ENCODE results near the gene BEST4. TPM values are rescaled to one million over a fixed set of nuclear protein-coding genes. Genes with fewer than 3 reads are reported as not detected.
A peak's percentile ranks its signal among the peaks of the same experiment; 100 is the strongest.
"Not testable (repeated sequence)": the region's sequence is repeated elsewhere in the genome, so short reads cannot be mapped to it uniquely, and the experiment has no call there.

Gene BEST4
- total RNA-seq, 2 donors from 2014 or later, result 1.1 to 1.4 TPM

GRCh38 chr1:44802306-44803061 lies 14.5 kb upstream of the BEST4 start:
- peaks cover 19% of the 10 kb centered on the region for H3K36me3 Mint-ChIP-seq (ENCODE audit: low read depth)
- no peak for ATAC-seq
- no peak for DNase-seq
- peaks cover 52% of the 10 kb centered on the region for H3K4me1 Mint-ChIP-seq
- H3K27ac Mint-ChIP-seq, result peak overlapping the region; percentile 100
- peaks cover 3% of the 10 kb centered on the region for H3K9me3 ChIP-seq (ENCODE audit: control insufficient read depth, low read length, poor library complexity, severe bottlenecking)
- H3K27me3 Mint-ChIP-seq, result no peaks in the 10 kb centered on the region
- H3K4me3 Mint-ChIP-seq, result peak overlapping the region; percentile 99

GRCh38 chr1:44801491-44802305 lies 13.7 kb upstream of the BEST4 start:
- peak overlapping the region; percentile 99 for H3K4me3 Mint-ChIP-seq
- H3K36me3 Mint-ChIP-seq (ENCODE audit: low read depth), result peaks cover 15% of the 10 kb centered on the region
- DNase-seq, result no peak

GRCh38 chr1:44799770-44800584 lies 12.0 kb upstream of the BEST4 start, which contains the start of gene PLK3:
TSS of gene PLK3 (plus strand) at chr1:44800377. CDS start at chr1:44800464, 87 bp downstream.
- Mint-ChIP-seq H3K4me1 (peaks cover 38% of the 10 kb centered on the region), H3K27me3 (no peaks in the 10 kb centered on the region), H3K27ac (peak within 1 kb of the TSS; percentile 100), H3K36me3 (ENCODE audit: low read depth) (peaks cover 12% of the 10 kb centered on the region), H3K4me3 (peak within 1 kb of the TSS; percentile 99)
- peaks cover 3% of the 10 kb centered on the region for H3K9me3 ChIP-seq (ENCODE audit: control insufficient read depth, low read length, poor library complexity, severe bottlenecking)
- peak; percentile 86 for ATAC-seq
- peak; percentile 96 to 98 (median 98) for DNase-seq

More at GRCh38 chr1:44801491-44802305, 13.7 kb upstream of the BEST4 start:
- no peak for ATAC-seq
- H3K9me3 ChIP-seq (ENCODE audit: control insufficient read depth, low read length, poor library complexity, severe bottlenecking), result peaks cover 3% of the 10 kb centered on the region
- H3K27ac Mint-ChIP-seq, result peak overlapping the region; percentile 100
- no peaks in the 10 kb centered on the region for H3K27me3 Mint-ChIP-seq
- H3K4me1 Mint-ChIP-seq, result peaks cover 45% of the 10 kb centered on the region

- Mint-ChIP-seq H3K4me3 (no peak overlapping the region), H3K27ac (peak overlapping the region; percentile 100), H3K27me3 (no peaks in the 10 kb centered on the region), H3K36me3 (ENCODE audit: low read depth) (peaks cover 12% of the 10 kb centered on the region), H3K4me1 (peaks cover 26% of the 10 kb centered on the region)
- peak in 1 of 3 donors; percentile 4 for DNase-seq
- peaks cover 3% of the 10 kb centered on the region for H3K9me3 ChIP-seq (ENCODE audit: control insufficient read depth, low read length, poor library complexity, severe bottlenecking)
- no peak for ATAC-seq
These were observed 10.8 kb upstream of the BEST4 start for GRCh38 chr1:44798481-44799365.

GRCh38 chr1:44797886-44798285 lies 9.9 kb upstream of the BEST4 start:
- H3K27ac Mint-ChIP-seq; H3K27me3 Mint-ChIP-seq; H3K4me3 Mint-ChIP-seq; H3K36me3 Mint-ChIP-seq (ENCODE audit: low read depth); ATAC-seq; H3K9me3 ChIP-seq (ENCODE audit: control insufficient read depth, low read length, poor library complexity, severe bottlenecking): not testable (repeated sequence)
- peak in 1 of 3 donors; percentile 1 for DNase-seq
- H3K4me1 Mint-ChIP-seq, result peaks cover 22% of the 10 kb centered on the region

GRCh38 chr1:44792736-44793502 lies 4.9 kb upstream of the BEST4 start:
- no peaks in the 10 kb centered on the region for H3K27me3 Mint-ChIP-seq
- H3K4me3 Mint-ChIP-seq, result no peak overlapping the region
- ATAC-seq, result no peak
- no peaks in the 10 kb centered on the region for H3K36me3 Mint-ChIP-seq (ENCODE audit: low read depth)
- no peaks in the 10 kb centered on the region for H3K9me3 ChIP-seq (ENCODE audit: control insufficient read depth, low read length, poor library complexity, severe bottlenecking)
- no peak for DNase-seq
- H3K27ac Mint-ChIP-seq, result no peak overlapping the region
- peaks cover 5% of the 10 kb centered on the region for H3K4me1 Mint-ChIP-seq

GRCh38 chr1:44790968-44791801 lies 3.2 kb upstream of the BEST4 start:
- no peaks in the 10 kb centered on the region for H3K36me3 Mint-ChIP-seq (ENCODE audit: low read depth)
- peak overlapping the region; percentile 45 for H3K27ac Mint-ChIP-seq
- H3K9me3 ChIP-seq (ENCODE audit: control insufficient read depth, low read length, poor library complexity, severe bottlenecking), result no peaks in the 10 kb centered on the region
- DNase-seq (no peak), ATAC-seq (no peak)
- H3K4me3 Mint-ChIP-seq, result no peak overlapping the region
- no peaks in the 10 kb centered on the region for H3K27me3 Mint-ChIP-seq
- peaks cover 8% of the 10 kb centered on the region for H3K4me1 Mint-ChIP-seq

- ATAC-seq (no peak), DNase-seq (no peak)
- H3K4me1 Mint-ChIP-seq, result peaks cover 24% of the 10 kb centered on the region
- no peak overlapping the region for H3K27ac Mint-ChIP-seq
- H3K36me3 Mint-ChIP-seq (ENCODE audit: low read depth), result no peaks in the 10 kb centered on the region
- no peaks in the 10 kb centered on the region for H3K27me3 Mint-ChIP-seq
- no peaks in the 10 kb centered on the region for H3K9me3 ChIP-seq (ENCODE audit: control insufficient read depth, low read length, poor library complexity, severe bottlenecking)
- H3K4me3 Mint-ChIP-seq, result no peak overlapping the region
These were observed 464 bp downstream of the BEST4 start for GRCh38 chr1:44787506-44787905.

GRCh38 chr1:44786841-44787426 lies 1.0 kb downstream of the BEST4 start:
- Mint-ChIP-seq H3K27me3 (no peaks in the 10 kb centered on the region), H3K4me3 (peak overlapping the region; percentile 83), H3K36me3 (ENCODE audit: low read depth) (no peaks in the 10 kb centered on the region), H3K4me1 (peaks cover 24% of the 10 kb centered on the region), H3K27ac (no peak overlapping the region)
- no peak for ATAC-seq
- DNase-seq, result no peak
- H3K9me3 ChIP-seq (ENCODE audit: control insufficient read depth, low read length, poor library complexity, severe bottlenecking), result no peaks in the 10 kb centered on the region

GRCh38 chr1:44786138-44786840 lies 1.7 kb downstream of the BEST4 start:
- DNase-seq, result peak; percentile 70 to 73 (median 72)
- H3K9me3 ChIP-seq (ENCODE audit: control insufficient read depth, low read length, poor library complexity, severe bottlenecking), result no peaks in the 10 kb centered on the region
- H3K27ac Mint-ChIP-seq, result peak overlapping the region; percentile 88
- H3K4me1 Mint-ChIP-seq, result peaks cover 24% of the 10 kb centered on the region
- peak; percentile 83 for ATAC-seq
- no peaks in the 10 kb centered on the region for H3K27me3 Mint-ChIP-seq
- H3K36me3 Mint-ChIP-seq (ENCODE audit: low read depth), result no peaks in the 10 kb centered on the region
- peak overlapping the region; percentile 83 for H3K4me3 Mint-ChIP-seq
